SK-MEL-5 (cell line): ENCODE data around the gene ACTR3C. TPM values are rescaled to one million over a fixed set of nuclear protein-coding genes. Genes with fewer than 3 reads are reported as not detected.
"Not testable (repeated sequence)": the region's sequence is repeated elsewhere in the genome, so short reads cannot be mapped to it uniquely, and the experiment has no call there.

Experiments used
- DNase-seq: peaks from one replicate; pipeline ENCODE4 v3.0.0-alpha.2; 2016; ENCODE audit warnings: low read depth, low spot score
- in situ Hi-C: cut with HindIII; loops from 2 replicates; pipeline ENCODE4 v1.10.0; 2016; ENCODE audit warnings: low sequenced_read_pairs, high pct_unique_total_duplicates, low pct_unique_long_range_greater_than_20kb
- total RNA-seq: library from RNA; depleted of rRNA; stranded (reverse); fragments of >200 nt; shearing (Covaris generic); gene quantifications from 2 replicates; pipeline ENCODE4 v1.2.3, GENCODE V29; 2014

ACTR3C gene
- total RNA-seq, 1 experiment from 2014 or later = not detected

DNA sequence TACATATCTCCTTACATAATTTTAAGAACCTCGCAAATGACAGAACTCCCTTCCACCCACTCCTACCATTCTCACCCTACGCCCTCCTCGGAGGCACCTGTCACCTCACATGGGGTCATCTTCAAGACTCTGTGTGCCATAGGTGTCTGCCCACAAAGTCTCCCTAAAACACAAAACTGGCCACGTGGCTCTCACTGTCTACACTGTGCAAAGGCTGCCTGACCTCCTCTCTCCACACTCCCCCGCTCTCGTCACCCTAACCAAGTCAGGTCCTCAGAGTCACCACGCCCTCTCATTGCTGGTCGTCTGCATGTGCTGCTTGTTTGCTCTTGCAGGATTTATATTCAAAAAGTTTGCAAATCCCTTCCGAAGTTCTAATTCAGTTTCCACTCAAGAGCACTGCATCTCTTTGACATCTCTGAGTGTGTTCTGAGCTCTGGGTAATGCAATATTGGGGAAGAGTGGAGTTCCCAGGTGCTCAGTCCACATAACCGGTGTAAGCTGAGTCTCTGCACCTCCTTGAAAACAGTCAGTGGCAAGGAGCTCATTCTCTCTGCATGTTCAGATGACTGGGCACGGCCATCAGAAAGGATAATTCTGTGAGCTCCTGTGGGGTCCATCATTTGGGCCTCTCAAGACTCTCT lies 18.0 kb downstream of the ACTR3C start:
- DNase-seq, in situ Hi-C loops: not testable (repeated sequence)

DNA sequence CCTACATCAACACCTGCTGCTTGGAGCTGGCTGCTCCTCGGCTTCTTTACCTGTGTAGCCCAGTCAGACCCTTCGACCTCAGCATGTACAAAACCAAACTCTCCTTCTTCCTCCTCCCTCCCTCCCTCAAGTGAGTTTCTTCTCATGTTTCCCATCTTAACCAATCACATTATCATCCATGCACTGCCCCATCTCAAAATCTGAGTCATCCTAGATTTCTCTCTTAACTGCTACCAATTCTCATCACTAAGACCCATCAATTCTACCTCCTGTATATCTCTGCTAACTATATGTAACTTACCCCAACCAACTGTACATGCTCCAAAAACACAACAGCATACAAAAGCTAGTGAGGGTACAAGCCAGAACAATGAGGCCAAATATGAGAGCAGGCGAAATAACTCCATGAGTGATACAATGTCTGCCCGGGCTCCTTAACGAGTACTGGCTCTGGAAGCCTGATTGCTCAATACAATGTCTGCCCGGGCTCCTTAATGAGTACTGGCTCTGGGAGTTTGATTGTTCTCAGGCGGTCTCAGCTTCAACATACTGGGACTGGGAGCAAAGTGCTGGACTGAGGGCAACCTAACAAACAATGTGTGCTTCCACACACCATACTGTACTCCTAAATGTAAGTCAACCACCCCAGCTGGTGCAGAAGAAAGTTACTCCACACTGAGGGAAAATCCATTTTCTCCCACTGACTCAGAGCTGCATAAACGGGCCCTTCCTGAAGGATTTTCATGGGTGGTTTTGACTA lies 18.7 kb downstream of the ACTR3C start:
- in situ Hi-C loops, DNase-seq: not testable (repeated sequence)

DNA sequence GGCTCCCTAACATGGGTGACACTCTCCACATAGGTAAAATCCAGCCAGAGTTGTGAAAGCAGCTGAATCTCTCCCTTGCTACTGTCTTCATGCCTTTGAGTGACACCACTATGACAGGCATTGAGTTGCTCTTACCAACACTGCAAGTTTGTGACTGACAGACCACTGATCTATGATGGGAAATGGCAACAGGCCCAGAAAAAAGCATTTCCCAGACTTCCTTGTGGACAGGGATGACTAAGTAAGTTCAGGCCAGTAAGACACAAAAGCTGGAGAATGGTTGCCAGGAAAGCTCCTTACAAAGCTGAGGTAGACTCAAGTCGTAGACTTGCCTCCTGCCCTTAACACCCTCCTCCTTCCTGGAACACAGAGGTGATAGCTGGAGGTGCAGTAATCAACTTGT lies 20.4 kb downstream of the ACTR3C start:
- in situ Hi-C loops, DNase-seq: not testable (repeated sequence)

DNA sequence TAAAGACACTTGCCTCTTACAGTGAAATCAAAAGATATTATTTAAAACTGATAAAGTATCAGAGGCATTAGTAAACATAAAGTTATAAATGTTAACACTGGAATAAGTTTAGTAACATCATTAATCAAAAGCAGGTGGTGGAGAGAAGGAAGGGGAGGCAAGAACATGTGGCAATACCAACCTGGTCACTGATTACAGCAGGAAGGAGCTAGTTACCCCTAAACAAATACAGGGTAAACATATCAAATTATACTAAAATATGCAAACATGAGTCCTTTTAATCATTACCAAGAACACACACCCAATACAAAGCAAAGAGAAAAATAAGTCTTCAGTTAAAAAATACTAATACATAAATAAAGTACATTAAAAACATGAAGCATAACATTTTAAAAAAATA lies 25.4 kb downstream of the ACTR3C start:
- DNase-seq, in situ Hi-C loops: not testable (repeated sequence)

DNA sequence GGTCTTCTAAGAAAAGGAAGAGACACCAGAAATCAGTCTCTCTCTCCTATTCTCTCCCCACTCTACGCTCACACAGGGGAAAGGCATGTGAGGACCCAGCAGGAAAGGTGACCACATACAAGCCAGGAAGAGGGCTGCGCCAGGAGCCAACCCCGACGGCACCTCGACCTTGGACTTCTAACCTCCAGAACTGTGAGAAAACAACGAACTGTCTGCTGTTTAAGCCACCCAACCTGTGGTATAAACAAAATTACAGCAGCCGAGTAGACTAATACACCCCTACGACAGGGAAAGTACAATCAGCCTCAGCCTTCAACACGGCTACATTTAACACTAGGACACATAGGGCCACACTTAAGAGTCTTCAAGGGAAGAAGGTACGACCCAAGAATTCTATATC lies 26.5 kb downstream of the ACTR3C start:
- in situ Hi-C loops, DNase-seq: not testable (repeated sequence)

DNA sequence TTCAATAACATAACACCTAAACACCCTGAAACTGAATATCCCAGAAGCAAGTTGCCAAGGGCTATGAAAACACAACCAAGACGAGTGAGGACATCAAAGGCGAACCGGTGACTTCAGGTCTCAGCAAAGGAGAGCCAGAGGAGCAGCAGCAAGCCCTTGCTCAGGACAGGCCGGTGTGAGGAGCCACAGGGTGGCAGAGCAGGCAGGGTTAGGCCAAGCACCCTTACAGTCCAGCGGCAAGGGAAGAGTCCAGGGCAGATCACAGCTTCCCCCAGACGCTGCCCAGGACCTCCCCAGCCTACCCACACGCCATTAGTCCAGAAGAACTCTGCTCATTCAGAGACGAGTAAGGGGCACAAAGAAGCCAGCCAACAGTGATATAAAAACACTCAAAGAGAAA lies 27.7 kb downstream of the ACTR3C start:
- DNase-seq, in situ Hi-C loops: not testable (repeated sequence)

DNA sequence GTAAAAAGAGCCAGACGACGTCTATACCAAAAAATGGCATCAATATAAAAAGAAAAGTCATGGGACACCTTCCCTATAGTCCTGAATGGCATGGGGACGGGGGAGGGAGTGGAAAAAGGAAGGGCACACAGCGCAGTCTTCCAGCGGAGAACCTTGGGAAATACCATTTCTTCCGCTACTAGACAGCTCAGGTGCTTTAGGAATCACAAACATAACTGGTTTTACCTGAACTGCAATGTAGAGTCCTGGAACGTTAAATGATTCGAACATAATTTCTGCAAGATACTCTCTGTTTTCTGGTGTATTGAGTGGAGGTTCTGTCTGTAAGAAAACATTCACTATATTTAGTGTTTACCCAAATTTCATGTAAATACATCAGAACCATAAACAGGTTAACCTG lies 28.3 kb downstream of the ACTR3C start:
- in situ Hi-C loops, DNase-seq: not testable (repeated sequence)

DNA sequence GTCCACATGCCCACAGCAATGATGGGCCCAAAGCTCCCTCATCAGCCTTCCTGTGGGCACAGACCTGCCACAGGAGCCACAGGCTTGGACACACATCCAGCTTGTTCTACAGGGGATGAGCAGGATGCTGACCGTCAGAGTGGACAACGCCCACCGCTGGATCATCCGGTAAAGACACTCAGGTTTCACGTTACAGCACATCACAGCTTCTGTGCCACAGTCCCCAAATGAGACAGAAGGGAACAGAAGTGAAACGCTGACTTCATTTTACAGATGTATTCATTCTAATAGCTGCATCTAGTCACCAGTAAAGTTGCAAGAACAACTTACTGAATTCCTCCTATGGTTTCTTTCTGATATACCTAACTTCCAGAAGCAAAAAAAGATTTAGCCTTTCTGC lies 33.0 kb downstream of the ACTR3C start:
- in situ Hi-C loops, DNase-seq: not testable (repeated sequence)

DNA sequence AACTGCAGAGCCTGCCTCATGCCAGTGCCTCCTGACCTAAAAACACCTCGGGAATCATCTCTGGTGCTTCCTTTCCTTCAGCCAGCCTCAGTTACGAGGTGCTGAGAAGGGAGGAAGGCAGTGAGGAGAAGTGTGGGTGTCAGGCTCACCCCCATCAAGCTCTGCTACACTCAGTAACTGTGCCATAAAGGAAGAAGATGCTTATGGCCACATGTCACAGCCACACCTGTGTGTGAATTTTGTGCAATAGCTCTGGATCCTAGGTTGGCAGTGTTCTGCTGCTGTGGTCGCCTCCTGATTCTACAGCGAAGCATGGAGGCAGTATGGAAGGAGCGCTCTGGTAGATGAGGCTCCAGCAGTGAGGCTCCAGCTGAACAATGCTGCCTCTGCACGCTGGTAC lies 34.5 kb downstream of the ACTR3C start:
- DNase-seq, in situ Hi-C loops: not testable (repeated sequence)

DNA sequence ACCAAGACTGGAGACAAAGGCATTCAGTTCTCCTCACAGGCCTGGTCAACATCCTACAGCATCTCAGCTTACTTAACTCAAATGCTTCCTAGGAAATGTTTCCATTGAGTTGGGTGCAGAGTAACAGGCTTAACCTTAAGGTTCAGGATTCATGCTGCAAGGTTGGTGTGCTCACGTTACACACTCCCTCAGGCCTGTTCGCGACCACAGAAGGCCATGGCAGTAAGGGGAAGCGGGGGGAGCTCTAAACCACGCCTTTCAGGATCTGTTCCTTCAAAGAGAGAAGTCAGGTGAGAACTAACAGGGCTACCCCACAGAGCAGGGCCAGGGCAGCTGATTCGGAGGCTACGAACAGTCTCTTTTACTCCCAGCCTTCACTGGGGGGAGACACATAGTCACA lies 35.5 kb downstream of the ACTR3C start:
- DNase-seq, in situ Hi-C loops: not testable (repeated sequence)

DNA sequence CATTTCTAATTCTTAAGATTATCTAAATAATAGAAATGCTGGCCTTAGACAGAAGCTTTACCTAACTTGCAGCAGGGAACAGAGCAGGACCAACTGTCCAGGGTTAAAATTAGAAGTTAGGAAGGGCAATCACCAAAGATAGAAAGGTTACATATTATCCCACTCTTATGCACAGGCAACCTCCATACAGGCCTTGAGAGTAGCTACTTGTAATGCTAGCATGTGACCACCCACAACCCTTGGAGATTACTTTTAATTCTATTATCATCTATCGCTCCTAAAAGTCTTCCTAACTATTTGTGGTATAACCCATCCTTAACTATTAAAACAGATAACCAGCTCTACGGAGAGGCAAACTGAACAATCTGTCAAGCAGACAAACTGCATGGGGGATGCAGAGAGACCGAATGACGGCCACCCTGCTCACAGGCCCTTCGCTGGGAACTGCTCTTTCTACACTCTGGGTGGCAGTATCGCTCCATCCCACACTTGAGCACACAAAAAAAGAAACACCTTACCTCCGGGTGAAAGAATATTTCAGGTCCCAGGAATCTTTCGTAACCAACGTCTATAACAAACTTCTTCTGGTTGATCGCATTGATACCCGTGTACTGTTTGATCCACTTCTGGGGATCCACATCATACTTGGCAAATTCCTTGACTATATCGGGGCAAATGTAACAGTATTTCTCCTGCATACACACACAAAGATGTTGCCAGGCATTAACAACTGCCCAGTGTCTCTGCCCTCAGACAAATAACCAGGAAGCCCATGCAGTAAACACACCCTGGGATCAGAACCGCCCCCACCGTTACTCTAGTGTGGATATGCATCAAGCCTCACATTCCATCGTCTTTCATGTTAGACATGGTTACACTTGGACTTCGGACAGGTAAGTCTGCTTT lies 37.2 kb downstream of the ACTR3C start:
- peak; percentile 48 for DNase-seq

DNA sequence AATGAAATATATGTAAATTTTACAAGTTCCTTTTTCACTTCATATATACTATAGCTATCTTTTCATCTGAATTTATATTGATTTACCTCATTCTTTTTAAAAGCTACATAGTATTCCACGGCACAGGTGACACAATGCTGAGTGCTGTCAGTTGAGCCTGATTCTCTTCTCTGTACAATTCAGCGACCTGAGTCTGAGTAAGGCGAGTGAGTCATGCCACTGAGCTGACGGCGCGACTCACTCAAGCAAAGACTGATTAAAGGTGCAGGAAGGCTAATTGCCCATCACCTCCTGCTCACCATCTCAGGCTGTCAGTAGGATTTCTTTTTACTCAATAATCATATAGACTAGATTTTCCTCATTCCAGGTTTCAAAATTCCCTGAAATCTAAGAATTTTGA lies 39.7 kb downstream of the ACTR3C start:
- in situ Hi-C loops = not testable (repeated sequence)

More for the DNA sequence above, 37.2 kb downstream of the ACTR3C start:
- in situ Hi-C loops = not testable (repeated sequence)

DNA sequence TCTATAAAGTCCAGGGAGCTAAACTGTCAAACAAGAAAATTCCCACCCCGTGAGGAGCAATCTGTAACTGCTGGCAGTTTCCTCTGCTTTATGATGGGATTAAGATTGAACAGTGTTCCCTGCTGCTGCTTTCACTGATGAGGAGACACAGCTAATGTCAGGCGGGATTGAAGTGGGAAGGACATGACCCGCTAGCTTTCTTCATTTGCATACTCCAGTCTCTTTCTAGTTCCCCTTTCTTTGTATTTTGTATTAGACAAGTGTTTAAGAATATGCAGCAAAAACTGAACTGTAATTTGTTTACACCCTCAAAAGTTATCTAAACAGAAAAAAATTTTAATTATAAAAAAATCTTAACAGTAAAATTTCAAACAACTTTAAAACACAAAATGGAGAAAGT lies 40.2 kb downstream of the ACTR3C start:
- DNase-seq, in situ Hi-C loops: not testable (repeated sequence)

More for the DNA sequence above, 39.7 kb downstream of the ACTR3C start:
- not testable (repeated sequence) for DNase-seq

DNA sequence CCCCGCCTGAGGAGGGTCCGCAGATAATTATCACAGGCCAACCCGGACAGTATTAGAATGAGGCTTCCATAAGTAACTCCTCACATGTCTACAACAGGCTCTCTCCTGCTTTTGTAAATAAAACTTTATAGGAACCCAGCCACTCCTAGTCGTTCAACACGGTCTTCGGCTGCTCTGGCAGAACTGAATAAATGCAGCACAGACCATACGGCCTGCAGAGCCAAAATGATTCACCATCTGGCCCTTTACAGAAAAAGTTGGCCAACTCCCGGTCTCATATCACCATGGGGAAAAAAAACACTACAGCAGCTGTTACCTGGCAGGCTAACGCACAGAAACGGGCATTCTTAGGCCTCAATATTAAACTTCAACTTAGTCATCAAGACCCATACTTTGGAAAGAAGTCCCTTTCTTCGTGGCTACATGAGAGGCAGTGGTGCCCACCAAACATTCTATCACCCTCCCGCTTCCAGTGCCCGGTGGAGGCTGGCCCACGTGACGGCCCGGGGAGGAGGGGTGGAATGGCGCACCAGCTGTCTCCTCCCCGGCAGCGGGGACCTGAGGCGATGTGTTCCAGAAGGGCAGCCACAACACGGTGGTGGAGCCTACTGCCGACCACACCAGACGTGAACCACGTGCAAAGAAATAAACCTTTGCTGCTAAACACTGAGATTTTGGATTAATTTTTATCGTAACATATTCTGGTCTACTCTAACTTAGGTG lies 41.5 kb downstream of the ACTR3C start:
- in situ Hi-C loops, DNase-seq: not testable (repeated sequence)

DNA sequence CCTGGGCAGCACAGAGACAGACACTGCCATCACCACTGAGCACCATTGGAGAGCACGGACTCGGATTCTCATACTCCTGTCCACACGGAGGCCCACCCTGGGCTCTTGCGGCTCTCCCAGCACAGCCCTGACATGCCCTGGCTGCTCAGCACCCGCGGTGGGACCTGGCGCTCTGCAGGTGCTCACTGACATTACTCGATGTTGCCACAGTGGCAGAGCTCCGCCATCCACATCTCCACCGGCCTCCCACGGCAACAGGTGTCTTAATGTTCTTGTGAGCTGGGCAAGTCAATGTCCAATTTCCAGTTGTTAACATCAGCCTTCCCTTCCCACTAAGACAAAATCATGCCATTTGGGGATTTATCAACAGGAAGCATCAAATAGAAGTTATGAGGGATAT lies 45.0 kb downstream of the ACTR3C start:
- in situ Hi-C loops, DNase-seq: not testable (repeated sequence)

DNA sequence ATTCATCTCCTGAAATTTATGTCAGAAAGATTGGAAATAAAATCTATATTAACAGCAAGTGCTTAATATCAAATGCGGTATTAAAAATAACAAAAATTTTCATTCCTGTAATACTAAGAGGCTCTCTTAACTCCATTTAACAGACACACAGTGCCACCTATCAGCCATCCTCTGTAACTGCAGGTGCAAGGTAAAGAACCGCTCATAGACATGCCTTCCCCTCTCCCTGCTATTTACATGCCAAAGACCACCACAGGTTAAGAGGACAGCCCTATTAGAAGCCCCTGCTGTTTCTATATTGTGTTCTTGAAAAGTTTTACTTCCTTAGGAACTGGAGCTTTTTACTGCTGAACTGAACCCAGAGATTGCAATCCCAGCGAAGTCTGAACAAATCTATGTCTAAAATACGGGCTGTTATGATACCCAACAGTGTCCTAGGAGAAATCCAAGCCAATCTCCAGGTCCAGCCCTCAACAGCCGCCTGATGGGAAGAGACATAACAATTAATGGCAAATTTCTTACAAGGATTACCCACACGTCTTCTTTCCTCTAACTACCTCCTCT lies 47.1 kb downstream of the ACTR3C start:
- in situ Hi-C loops = not testable (repeated sequence)
- peak; percentile 66 for DNase-seq

DNA sequence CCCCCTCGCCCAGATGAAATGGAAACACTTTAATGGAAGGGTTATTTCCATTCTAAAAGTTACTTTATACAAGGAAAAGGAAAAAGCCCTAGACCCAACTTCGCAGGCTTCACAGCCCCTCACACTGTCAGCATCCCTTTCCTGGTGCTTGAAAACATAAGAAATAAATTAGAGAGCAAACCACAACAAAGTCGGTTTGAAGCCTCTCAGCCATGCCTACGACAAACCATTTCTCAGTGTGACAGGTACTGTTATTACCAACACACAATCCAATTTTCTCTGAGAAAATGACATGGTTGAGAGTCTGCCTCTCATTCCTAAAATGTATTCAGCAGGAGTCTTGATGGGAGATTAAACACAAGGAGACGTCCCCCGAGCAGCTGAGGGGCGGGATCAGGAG lies 51.4 kb downstream of the ACTR3C start:
- DNase-seq, in situ Hi-C loops: not testable (repeated sequence)
